ENCODE data around the gene SLC35A4.
"Not testable (repeated sequence)": the region's sequence is repeated elsewhere in the genome, so short reads cannot be mapped to it uniquely, and the experiment has no call there.

GRCh38 chr5:140603446-140603698 lies 38.7 kb downstream of the SLC35A4 start:
- not testable (repeated sequence) for TF ChIP-seq CTCF, POLR2A, POLR2AphosphoS5 (IDR thresholded peaks at IDR 0.05)

All from prostate gland (tissue), 2 donors.